Measurements from ENCODE around the gene ANKRD33B. TPM values are rescaled to one million over a fixed set of nuclear protein-coding genes. Genes with fewer than 3 reads are reported as not detected.

The ANKRD33B gene
- total and polyA plus RNA-seq, 9 of the 15 experiments (the other 6 are each of a cell fraction or from before 2014, with no cell fraction given): 0.10 to 1.7 (median 0.40) TPM

GRCh38 chr5:10599862-10600284 lies 36.0 kb downstream of the ANKRD33B start:
- intact Hi-C loops (cut with micrococcal nuclease): loop anchor here (10.0 kb wide), 1 partner anchor 295 kb away; the partner anchor contains the start of gene CMBL
- TF ChIP-seq ZNF24 (IDR thresholded peaks at IDR 0.05) (peak; percentile 74; the same call in 1 of the 2 replicates), MAFG (tag; conservative IDR thresholded peaks at IDR 0.05) (0 out of 2 replicates have a peak, but pooled peaks have one; percentile 18), KLF10 (CRISPR knock-in tag; IDR thresholded peaks at IDR 0.05) (no peak), C11orf30 (IDR thresholded peaks at IDR 0.05; ENCODE audit: low read depth) (0 out of 2 replicates have a peak, but pooled peaks have one; percentile 5), KDM1A (IDR thresholded peaks at IDR 0.05) (peak; percentile 14 to 22; a peak in 2 of 4 replicates), POLR2AphosphoS5 (IDR thresholded peaks at IDR 0.05; ENCODE audit: control insufficient read depth, insufficient read depth, low read depth, low read length) (no peak), DLX4 (CRISPR knock-in tag; IDR thresholded peaks at IDR 0.05) (no peak)

More at GRCh38 chr5:10599862-10600284, 36.0 kb downstream of the ANKRD33B start:
- H3K9ac ChIP-seq (ENCODE audit: insufficient read depth in 1 of 2, low read depth in 2 of 2, low read length in 2 of 2): no peak overlapping the region
- H3K4me1 ChIP-seq (replicated peaks in 1 of 2; ENCODE audit: control insufficient read depth in 2 of 2, insufficient read depth in 2 of 2, low read length in 2 of 2): peaks cover 23 to 45% of the 10 kb centered on the region in 2 experiments
- ATAC-seq (no peak), FAIRE-seq (no peak), DNase-seq (ENCODE audit: extremely low read depth in 1 of 4, low spot score in 3 of 4) (no peak)
- no peaks in the 10 kb centered on the region for H3K36me3 ChIP-seq (ENCODE audit: control insufficient read depth, insufficient read depth, low read length)
- H3K27ac ChIP-seq (ENCODE audit: extremely low read depth, low read depth, low read length): no peak overlapping the region
- POLR2A ChIA-PET: interaction anchor here (0.6 kb wide), 1 partner anchor 144 kb away, joined by 3 read pairs; no protein-coding TSS in a partner anchor
- no peaks in the 10 kb centered on the region for H4K20me1 ChIP-seq (replicated peaks; ENCODE audit: control insufficient read depth, insufficient read depth, low read length)
- H3K9me3 ChIP-seq (replicated peaks; ENCODE audit: control insufficient read depth, insufficient read depth, low read depth, low read length): no peaks in the 10 kb centered on the region
- no peak overlapping the region for H3K4me2 ChIP-seq (ENCODE audit: insufficient read depth, low read length)
- in situ Hi-C loops (cut with MboI): no loop called here
- H3K9me1 ChIP-seq (ENCODE audit: control insufficient read depth, insufficient read depth, low read length): no peaks in the 10 kb centered on the region
- no peaks in the 10 kb centered on the region for H3K79me2 ChIP-seq (ENCODE audit: control insufficient read depth, insufficient read depth, low read length)
- CTCF ChIA-PET (ENCODE audit: low intra/inter-chr PET ratio): no interaction called here
- H3K4me3 ChIP-seq: no peak overlapping the region
- no peaks in the 10 kb centered on the region for H3K27me3 ChIP-seq (ENCODE audit: control insufficient read depth in 2 of 2, insufficient read depth in 2 of 2, low read length in 2 of 2)
- no TSS peak for BruUV-seq (replicated peaks)
- H2AFZ ChIP-seq (ENCODE audit: low read depth, low read length): no peak overlapping the region

Data from K562 (cell line).